Fibroblast of lung (primary cell): ENCODE results near the gene ANTXRL. TPM values are rescaled to one million over a fixed set of nuclear protein-coding genes. Genes with fewer than 3 reads are reported as not detected.

Experiments
- DNase-seq, 2 donors: peaks; one replicate each; pipeline versions ENCODE4 v3.0.0 to v3.0.0-alpha.2; 2010; ENCODE audit warnings: low read depth in 2 of 2
- H2AFZ ChIP-seq: 2 replicates; pipeline ENCODE4 v1.5.1; 2012; ENCODE audit warnings: low read length, control low read depth, inconsistent platforms
- H3K27ac ChIP-seq: 2 replicates; pipeline ENCODE4 v1.5.1; 2011; ENCODE audit warnings: low read length, control low read depth; ENCODE audit not compliant: insufficient read depth
- H3K27me3 ChIP-seq: 2 replicates; pipeline ENCODE4 v1.5.1; 2011; ENCODE audit warnings: mild to moderate bottlenecking, low read length; ENCODE audit not compliant: control insufficient read depth, insufficient read depth
- H3K36me3 ChIP-seq: 2 replicates; pipeline ENCODE4 v1.5.1; 2011; ENCODE audit warnings: low read length; ENCODE audit not compliant: control insufficient read depth, insufficient read depth
- H3K4me1 ChIP-seq: 2 replicates; pipeline ENCODE4 v1.5.1; 2011; ENCODE audit warnings: low read length; ENCODE audit not compliant: control insufficient read depth, insufficient read depth; ENCODE audit errors: extremely low read depth
- H3K4me2 ChIP-seq: 2 replicates; pipeline ENCODE4 v1.5.1; 2011; ENCODE audit warnings: low read length, control low read depth; ENCODE audit not compliant: insufficient read depth; ENCODE audit errors: extremely low read depth
- H3K4me3 ChIP-seq, 4 experiments: fragments of 200-600 bp in 1 of 4; sonication (generic) in 1 of 4; replicated peaks in 1 of 4; 2 replicates each; pipeline ENCODE4 v1.5.1; 2011 to 2016; ENCODE audit warnings: low read length in 4 of 4, low read depth in 3 of 4, mild to moderate bottlenecking in 3 of 4, control low read depth in 2 of 4, inconsistent platforms in 1 of 4, mixed read lengths in 1 of 4; ENCODE audit not compliant: insufficient read depth in 1 of 4; ENCODE audit errors: control extremely low read depth in 1 of 4
- H3K79me2 ChIP-seq: 2 replicates; pipeline ENCODE4 v1.5.1; 2012; ENCODE audit warnings: mild to moderate bottlenecking, low read length, inconsistent platforms; ENCODE audit not compliant: control insufficient read depth, insufficient read depth
- H3K9ac ChIP-seq: 2 replicates; pipeline ENCODE4 v1.5.1; 2011; ENCODE audit warnings: mild to moderate bottlenecking, low read length, control low read depth; ENCODE audit not compliant: insufficient read depth
- H3K9me3 ChIP-seq: 2 replicates; pipeline ENCODE4 v1.5.1; 2012; ENCODE audit warnings: low read depth, low read length; ENCODE audit not compliant: control insufficient read depth, insufficient read depth
- H4K20me1 ChIP-seq: 2 replicates; pipeline ENCODE4 v1.5.1; 2011; ENCODE audit warnings: low read length; ENCODE audit not compliant: control insufficient read depth, insufficient read depth; ENCODE audit errors: extremely low read depth
- CTCF ChIP-seq, 2 donors: IDR thresholded peaks in 1 of 2; conservative IDR thresholded peaks in 1 of 2; 1 replicate in 1 of 2; 2 replicates in 1 of 2; pipeline ENCODE4 v1.5.1; 2011 to 2012; ENCODE audit warnings: low read length in 2 of 2, control low read depth in 1 of 2, inconsistent platforms in 1 of 2, low read depth in 1 of 2, mild to moderate bottlenecking in 1 of 2
- EZH2 ChIP-seq: IDR thresholded peaks from 2 replicates; pipeline ENCODE4 v1.5.1; 2012; ENCODE audit warnings: low read length, control low read depth, mild to moderate bottlenecking; ENCODE audit errors: missing control alignments
- polyA minus RNA-seq: library from RNA; depleted of rRNA, polyadenylated mRNA; stranded (reverse); fragments of >200 nt; gene quantifications from 2 replicates; pipeline ENCODE4 v1.2.3, GENCODE V29; 2011; ENCODE audit warnings: low replicate concordance
- polyA plus RNA-seq, 2 donors: library from polyadenylated mRNA; depleted of rRNA in 1 of 2; stranded (reverse) in 1 of 2; unstranded in 1 of 2; fragments of >200 nt; gene quantifications; 2 replicates each; pipeline ENCODE4 v1.2.1, GENCODE V29; 2011 to 2012; ENCODE audit warnings: missing spikeins in 1 of 2
- total RNA-seq: library from RNA; depleted of rRNA; stranded (reverse); fragments of >200 nt; gene quantifications from 2 replicates; pipeline ENCODE4 v1.2.1, GENCODE V29; 2014

The ANTXRL gene
- total RNA-seq, result not detected in 2 replicates
- not detected in 2 replicates for polyA plus RNA-seq
- polyA plus RNA-seq (2012), result not detected in 2 replicates
- not detected in 2 replicates for polyA minus RNA-seq

GRCh38 chr10:46286991-46287693, at the start of gene ANTXRL:
Gene ANTXRL, plus strand, starts transcription at chr10:46286997. Its CDS starts 266 bp downstream, at chr10:46287263.
- no peak for DNase-seq
- no peak within 1 kb of the TSS for H3K4me3 ChIP-seq
- H3K9ac ChIP-seq, result no peak within 1 kb of the TSS
- peaks cover 5% of the 10 kb centered on the region for H3K27me3 ChIP-seq
- H3K9me3 ChIP-seq, result no peaks in the 10 kb centered on the region
- TF ChIP-seq CTCF (conservative IDR thresholded peaks at IDR 0.05 in 1 of 2, IDR thresholded peaks at IDR 0.05 in 1 of 2; ENCODE audit: low read depth in 1 of 2, low read length in 2 of 2) (no peak), EZH2 (no peak)
- no peaks in the 10 kb centered on the region for H4K20me1 ChIP-seq
- H3K79me2 ChIP-seq, result no peaks in the 10 kb centered on the region
- no peak within 1 kb of the TSS for H3K4me2 ChIP-seq
- H3K4me1 ChIP-seq, result peaks cover 2% of the 10 kb centered on the region
- H3K27ac ChIP-seq, result no peak within 1 kb of the TSS
- no peak within 1 kb of the TSS for H2AFZ ChIP-seq
- H3K36me3 ChIP-seq, result no peaks in the 10 kb centered on the region

GRCh38 chr10:46237815-46238510, 48.8 kb upstream of the ANTXRL start:
- TF ChIP-seq EZH2 (no peak), CTCF (conservative IDR thresholded peaks at IDR 0.05 in 1 of 2, IDR thresholded peaks at IDR 0.05 in 1 of 2; ENCODE audit: low read depth in 1 of 2, low read length in 2 of 2) (no peak)
- DNase-seq, result peak in 1 of 2 donors; percentile 9
- no peaks in the 10 kb centered on the region for H3K4me1 ChIP-seq
- H3K27me3 ChIP-seq, result no peaks in the 10 kb centered on the region
- no peaks in the 10 kb centered on the region for H3K79me2 ChIP-seq
- H3K27ac ChIP-seq, result no peak overlapping the region
- no peaks in the 10 kb centered on the region for H3K36me3 ChIP-seq
- no peaks in the 10 kb centered on the region for H4K20me1 ChIP-seq
- no peak overlapping the region for H3K9ac ChIP-seq
- H3K9me3 ChIP-seq, result no peaks in the 10 kb centered on the region
- H3K4me2 ChIP-seq, result no peak overlapping the region
- H3K4me3 ChIP-seq, result no peak overlapping the region
- no peak overlapping the region for H2AFZ ChIP-seq

DNA sequence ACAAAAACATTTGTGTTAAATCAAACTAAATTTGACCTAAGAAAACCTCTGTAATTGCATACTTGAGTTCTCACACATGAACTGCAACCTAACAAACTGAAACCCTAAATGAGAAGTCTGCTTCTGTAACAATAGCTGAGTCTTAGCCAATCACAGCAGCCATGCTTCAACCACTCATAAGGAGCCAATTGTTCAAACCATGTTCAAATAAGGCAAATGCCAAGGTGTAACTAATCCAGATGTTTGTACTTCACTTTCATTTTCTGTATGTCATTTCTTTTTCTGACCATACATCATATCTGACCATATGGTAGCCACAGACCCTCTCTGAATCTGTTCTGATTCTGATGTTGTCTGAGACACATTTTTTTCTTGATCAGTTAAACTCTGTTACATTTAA, 47.5 kb upstream of the ANTXRL start:
- Histone ChIP-seq H3K4me2 (no peak overlapping the region), H3K9me3 (no peaks in the 10 kb centered on the region), H2AFZ (no peak overlapping the region), H3K27me3 (no peaks in the 10 kb centered on the region), H3K4me3 (no peak overlapping the region), H3K36me3 (no peaks in the 10 kb centered on the region), H4K20me1 (no peaks in the 10 kb centered on the region), H3K27ac (no peak overlapping the region), H3K4me1 (no peaks in the 10 kb centered on the region), H3K9ac (no peak overlapping the region), H3K79me2 (no peaks in the 10 kb centered on the region)
- peak in 1 of 2 donors; percentile 1 for DNase-seq
- TF ChIP-seq EZH2, result no peak
- TF ChIP-seq CTCF (conservative IDR thresholded peaks at IDR 0.05 in 1 of 2, IDR thresholded peaks at IDR 0.05 in 1 of 2; ENCODE audit: low read depth in 1 of 2, low read length in 2 of 2), result no peak
